Neural cell (in vitro differentiated cells): ENCODE data around the gene TUBA8. TPM values are rescaled to one million over a fixed set of nuclear protein-coding genes. Genes with fewer than 3 reads are reported as not detected.
"Not testable (repeated sequence)": the region's sequence is repeated elsewhere in the genome, so short reads cannot be mapped to it uniquely, and the experiment has no call there.

Source experiments
- H2AFZ ChIP-seq: fragments of 200-600, 300-800 bp; sonication (generic), shearing (Covaris generic); 2 replicates; pipeline ENCODE4 v1.6.0; 2014; ENCODE audit warnings: low read depth, mild to moderate bottlenecking, antibody characterized with exemption, low read length, moderate library complexity
- H3F3A ChIP-seq: fragments of 200-600 bp; shearing (Covaris generic); 2 replicates; pipeline ENCODE4 v1.6.1; 2016; ENCODE audit warnings: mild to moderate bottlenecking, moderate library complexity, mixed read lengths, antibody characterized with exemption, low read length; ENCODE audit not compliant: insufficient read depth, poor library complexity, severe bottlenecking
- H3K27ac ChIP-seq: fragments of 200-600, 300-800 bp; sonication (generic), shearing (Covaris generic); 2 replicates; pipeline ENCODE4 v1.5.1; 2014; ENCODE audit warnings: mild to moderate bottlenecking, low read length, moderate library complexity
- H3K27me3 ChIP-seq: fragments of 300-800, 200-600 bp; sonication (generic), shearing (Covaris generic); 2 replicates; pipeline ENCODE4 v1.6.0; 2014; ENCODE audit warnings: mild to moderate bottlenecking, low read depth, low read length, moderate library complexity; ENCODE audit not compliant: insufficient read depth
- H3K36me3 ChIP-seq: fragments of 300-800, 200-600 bp; sonication (generic), shearing (Covaris generic); 2 replicates; pipeline ENCODE4 v1.5.1; 2014; ENCODE audit warnings: mild to moderate bottlenecking, antibody characterized with exemption, low read length, moderate library complexity; ENCODE audit not compliant: insufficient read depth
- H3K4me2 ChIP-seq: fragments of 300-800, 200-600 bp; sonication (generic), shearing (Covaris generic); 2 replicates; pipeline ENCODE4 v1.6.0; 2014; ENCODE audit warnings: mild to moderate bottlenecking, low read length
- H3K4me3 ChIP-seq: fragments of 300-800, 200-600 bp; sonication (generic), shearing (Covaris generic); 2 replicates; pipeline ENCODE4 v1.5.1; 2014; ENCODE audit warnings: mild to moderate bottlenecking, low read length, moderate library complexity
- H3K79me2 ChIP-seq: fragments of 200-600 bp; shearing (Covaris generic); replicated peaks from 2 replicates; pipeline ENCODE4 v1.6.0; 2014; ENCODE audit warnings: mild to moderate bottlenecking, low read length, moderate library complexity; ENCODE audit not compliant: insufficient read depth
- H3K9ac ChIP-seq: fragments of 300-800, 200-600 bp; sonication (generic), shearing (Covaris generic); 2 replicates; pipeline ENCODE4 v1.6.1; 2016; ENCODE audit warnings: mild to moderate bottlenecking, low read length, mixed read lengths
- H3K9me2 ChIP-seq: fragments of 200-600 bp; shearing (Covaris generic); 2 replicates; pipeline ENCODE4 v1.6.1; 2016; ENCODE audit warnings: mild to moderate bottlenecking, low read length, mixed read lengths; ENCODE audit not compliant: insufficient read depth
- H3K9me3 ChIP-seq: fragments of 200-600, 300-800 bp; sonication (generic), shearing (Covaris generic); 2 replicates; pipeline ENCODE4 v1.6.1; 2016; ENCODE audit warnings: mild to moderate bottlenecking, mixed run types, low read length, moderate library complexity, mixed read lengths
- H4K20me1 ChIP-seq: fragments of 200-600 bp; shearing (Covaris generic); 2 replicates; pipeline ENCODE4 v1.6.1; 2016; ENCODE audit warnings: mild to moderate bottlenecking, mixed run types; ENCODE audit not compliant: insufficient read depth
- CTCF ChIP-seq: fragments of 450-650 bp; IDR thresholded peaks from 2 replicates; pipeline ENCODE4 v1.5.1; 2014; ENCODE audit warnings: antibody characterized with exemption, mild to moderate bottlenecking, moderate library complexity; ENCODE audit not compliant: poor library complexity, severe bottlenecking
- EP300 ChIP-seq: fragments of 450-650 bp; conservative IDR thresholded peaks from 2 replicates; pipeline ENCODE4 v1.6.1; 2014; ENCODE audit warnings: antibody characterized with exemption, mild to moderate bottlenecking, moderate library complexity; ENCODE audit not compliant: poor library complexity, severe bottlenecking
- EZH2 ChIP-seq: fragments of 200-600, 300-800 bp; shearing (Covaris generic), sonication (generic); IDR thresholded peaks from 2 replicates; pipeline ENCODE4 v1.6.1; 2014; ENCODE audit warnings: antibody characterized with exemption, low read length, borderline replicate concordance, mild to moderate bottlenecking; ENCODE audit not compliant: insufficient read depth, poor library complexity, severe bottlenecking
- MXI1 ChIP-seq: fragments of 450-650 bp; conservative IDR thresholded peaks from 2 replicates; pipeline ENCODE4 v1.6.1; 2014; ENCODE audit warnings: antibody characterized with exemption, mild to moderate bottlenecking; ENCODE audit not compliant: poor library complexity, severe bottlenecking
- POLR2AphosphoS5 ChIP-seq: IDR thresholded peaks from 2 replicates; pipeline ENCODE4 v1.6.1; 2012
- RAD21 ChIP-seq: fragments of 450-650 bp; conservative IDR thresholded peaks from 2 replicates; pipeline ENCODE4 v1.6.1; 2014; ENCODE audit warnings: antibody characterized with exemption, mild to moderate bottlenecking, moderate library complexity
- REST ChIP-seq: IDR thresholded peaks from 2 replicates; pipeline ENCODE4 v1.6.1; 2012; ENCODE audit warnings: borderline replicate concordance
- SMC3 ChIP-seq: fragments of 450-650 bp; conservative IDR thresholded peaks from 2 replicates; pipeline ENCODE4 v1.6.1; 2014; ENCODE audit warnings: antibody characterized with exemption, mild to moderate bottlenecking, moderate library complexity; ENCODE audit not compliant: poor library complexity
- TAF1 ChIP-seq: IDR thresholded peaks from 2 replicates; pipeline ENCODE4 v1.6.1; 2012; ENCODE audit warnings: low read depth
- polyA plus RNA-seq: library from polyadenylated mRNA; depleted of rRNA; stranded (reverse); fragments of >200 nt; gene quantifications from 2 replicates; pipeline ENCODE4 v1.2.3, GENCODE V29; 2014

The TUBA8 gene
- polyA plus RNA-seq, 1 donor from 2014 or later, result 1.8 TPM

- H2AFZ ChIP-seq, H3K9ac ChIP-seq, H3F3A ChIP-seq, H4K20me1 ChIP-seq, H3K36me3 ChIP-seq, H3K9me2 ChIP-seq, H3K79me2 ChIP-seq, H3K4me2 ChIP-seq, H3K4me3 ChIP-seq, H3K9me3 ChIP-seq, H3K27ac ChIP-seq: not testable (repeated sequence)
- H3K27me3 ChIP-seq, result peaks cover 26% of the 10 kb centered on the region
These were observed 3.9 kb upstream of the TUBA8 start for GRCh38 chr22:18106550-18107341.

GRCh38 chr22:18108187-18108586 is 2.4 kb upstream of the TUBA8 start:
- Histone ChIP-seq H3K9me2 (no peaks in the 10 kb centered on the region), H3K9ac (no peak overlapping the region), H3K4me2 (no peak overlapping the region), H3K79me2 (no peaks in the 10 kb centered on the region), H3K27me3 (peaks cover 27% of the 10 kb centered on the region), H3K9me3 (no peaks in the 10 kb centered on the region), H3K27ac (no peak overlapping the region), H3K36me3 (no peaks in the 10 kb centered on the region), H3K4me3 (no peak overlapping the region), H4K20me1 (no peaks in the 10 kb centered on the region), H3F3A (no peaks in the 10 kb centered on the region), H2AFZ (no peak overlapping the region)
- no peak for TF ChIP-seq MXI1
- TF ChIP-seq POLR2AphosphoS5, result no peak
- no peak for TF ChIP-seq RAD21
- no peak for TF ChIP-seq REST
- no peak for TF ChIP-seq TAF1

GRCh38 chr22:18109410-18110193 is 1.0 kb upstream of the TUBA8 start:
- H3K4me2 ChIP-seq, result no peak overlapping the region
- H3K79me2 ChIP-seq, result no peaks in the 10 kb centered on the region
- no peak overlapping the region for H3K9ac ChIP-seq
- no peaks in the 10 kb centered on the region for H3F3A ChIP-seq
- H3K27ac ChIP-seq, result no peak overlapping the region
- peaks cover 27% of the 10 kb centered on the region for H3K27me3 ChIP-seq
- no peak for TF ChIP-seq RAD21
- TF ChIP-seq SMC3, result no peak
- no peak for TF ChIP-seq EZH2
- TF ChIP-seq REST, result no peak
- no peak for TF ChIP-seq CTCF
- no peak for TF ChIP-seq MXI1
- TF ChIP-seq POLR2AphosphoS5, result no peak
- no peak for TF ChIP-seq EP300
- TF ChIP-seq TAF1, result no peak
- H4K20me1 ChIP-seq, result no peaks in the 10 kb centered on the region
- H3K36me3 ChIP-seq, result no peaks in the 10 kb centered on the region
- no peaks in the 10 kb centered on the region for H3K9me3 ChIP-seq
- H3K4me3 ChIP-seq, result no peak overlapping the region
- H3K9me2 ChIP-seq, result no peaks in the 10 kb centered on the region
- no peak overlapping the region for H2AFZ ChIP-seq
